ENCODE data around the gene KCNT1.

DNA sequence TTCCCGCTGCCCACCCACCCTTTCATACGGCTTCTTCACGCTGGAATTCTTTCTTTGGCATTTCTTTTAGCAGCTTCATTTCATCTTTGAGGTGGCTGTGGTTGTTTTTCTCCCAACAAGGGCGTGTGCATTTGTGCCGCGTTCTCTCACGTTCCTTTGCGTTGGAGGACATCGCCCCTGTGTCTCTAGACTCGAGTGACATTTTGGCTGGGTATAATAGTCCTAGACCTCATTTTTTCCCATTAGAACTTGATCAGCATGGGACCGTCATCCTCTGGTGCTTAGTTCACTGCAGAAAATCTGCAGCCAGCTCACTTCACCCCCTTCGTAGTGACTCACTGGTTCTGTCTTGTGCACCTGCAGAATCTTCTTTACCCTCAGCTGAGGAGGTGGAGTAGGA lies 29.5 kb downstream of the KCNT1 start:
- TF ChIP-seq POLR2A (IDR thresholded peaks at IDR 0.05) (no peak), EP300 (IDR thresholded peaks at IDR 0.05) (no peak)
- TF ChIP-seq, protein P1, sequence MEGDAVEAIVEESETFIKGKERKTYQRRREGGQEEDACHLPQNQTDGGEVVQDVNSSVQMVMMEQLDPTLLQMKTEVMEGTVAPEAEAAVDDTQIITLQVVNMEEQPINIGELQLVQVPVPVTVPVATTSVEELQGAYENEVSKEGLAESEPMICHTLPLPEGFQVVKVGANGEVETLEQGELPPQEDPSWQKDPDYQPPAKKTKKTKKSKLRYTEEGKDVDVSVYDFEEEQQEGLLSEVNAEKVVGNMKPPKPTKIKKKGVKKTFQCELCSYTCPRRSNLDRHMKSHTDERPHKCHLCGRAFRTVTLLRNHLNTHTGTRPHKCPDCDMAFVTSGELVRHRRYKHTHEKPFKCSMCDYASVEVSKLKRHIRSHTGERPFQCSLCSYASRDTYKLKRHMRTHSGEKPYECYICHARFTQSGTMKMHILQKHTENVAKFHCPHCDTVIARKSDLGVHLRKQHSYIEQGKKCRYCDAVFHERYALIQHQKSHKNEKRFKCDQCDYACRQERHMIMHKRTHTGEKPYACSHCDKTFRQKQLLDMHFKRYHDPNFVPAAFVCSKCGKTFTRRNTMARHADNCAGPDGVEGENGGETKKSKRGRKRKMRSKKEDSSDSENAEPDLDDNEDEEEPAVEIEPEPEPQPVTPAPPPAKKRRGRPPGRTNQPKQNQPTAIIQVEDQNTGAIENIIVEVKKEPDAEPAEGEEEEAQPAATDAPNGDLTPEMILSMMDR (IDR thresholded peaks at IDR 0.05) = no peak
